COLO829 (cell line): ENCODE results near the gene SLC38A6.
"Not testable (repeated sequence)": the region's sequence is repeated elsewhere in the genome, so short reads cannot be mapped to it uniquely, and the experiment has no call there.

Experiments used
- DNase-seq: peaks from one replicate; pipeline ENCODE4 v3.0.0; 2012; ENCODE audit warnings: low spot score

SLC38A6 gene

DNA sequence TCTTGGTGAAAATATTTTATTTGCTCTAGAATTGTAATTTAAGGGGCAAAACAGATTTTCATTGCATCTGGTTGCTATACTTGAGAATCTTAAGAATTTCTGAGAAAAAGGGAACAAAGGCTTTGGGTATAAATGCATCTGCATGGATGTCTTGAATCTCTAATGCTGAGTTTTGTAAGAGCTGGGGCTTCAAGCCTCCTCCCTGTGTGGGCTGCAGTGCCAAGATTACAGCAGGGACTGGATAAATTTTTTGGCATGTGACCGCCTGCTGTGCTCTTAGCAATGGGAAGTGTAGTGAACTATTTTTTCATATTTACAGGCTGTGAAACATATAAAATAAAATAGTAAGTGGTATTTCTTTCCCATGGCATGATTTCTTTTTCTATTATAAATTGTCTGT is 70.0 kb downstream of the SLC38A6 start:
- DNase-seq = no peak

DNA sequence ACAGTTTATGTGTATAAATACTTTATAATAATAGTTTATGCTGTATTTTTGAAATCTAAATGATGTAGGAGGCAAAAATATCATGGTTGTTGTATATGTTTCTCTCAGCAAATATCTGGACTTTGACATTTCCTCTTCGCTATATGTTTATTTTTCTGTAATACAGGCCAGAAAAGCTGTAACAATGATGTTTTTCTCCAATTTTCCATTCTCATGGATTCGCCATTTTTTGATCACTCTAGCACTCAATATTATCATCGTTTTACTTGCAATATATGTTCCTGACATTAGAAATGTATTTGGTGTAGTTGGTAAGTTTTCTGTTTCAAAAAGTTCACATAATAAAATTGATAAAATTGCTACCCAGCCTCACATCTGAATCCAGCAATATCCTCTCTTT is 70.6 kb downstream of the SLC38A6 start:
- no peak for DNase-seq

DNA sequence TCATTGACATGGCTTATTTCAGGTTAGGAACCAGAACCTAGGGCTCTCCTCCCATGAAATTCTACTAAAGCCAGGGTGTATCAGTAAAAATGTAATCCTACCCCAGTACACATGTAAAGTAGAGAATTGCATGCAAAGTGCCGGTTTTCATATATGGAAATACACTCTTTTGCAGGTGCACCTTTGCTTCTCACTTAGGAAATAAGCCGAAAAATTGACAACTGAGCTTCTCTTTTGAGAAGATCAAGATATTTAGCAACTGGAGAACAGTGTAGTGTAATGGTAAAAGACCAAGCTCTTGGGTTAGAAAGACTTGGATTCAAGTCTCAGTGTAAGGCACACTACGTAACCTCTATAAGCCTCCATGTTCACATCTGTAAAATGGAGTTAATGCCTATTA is 82.4 kb downstream of the SLC38A6 start:
- no peak for DNase-seq

DNA sequence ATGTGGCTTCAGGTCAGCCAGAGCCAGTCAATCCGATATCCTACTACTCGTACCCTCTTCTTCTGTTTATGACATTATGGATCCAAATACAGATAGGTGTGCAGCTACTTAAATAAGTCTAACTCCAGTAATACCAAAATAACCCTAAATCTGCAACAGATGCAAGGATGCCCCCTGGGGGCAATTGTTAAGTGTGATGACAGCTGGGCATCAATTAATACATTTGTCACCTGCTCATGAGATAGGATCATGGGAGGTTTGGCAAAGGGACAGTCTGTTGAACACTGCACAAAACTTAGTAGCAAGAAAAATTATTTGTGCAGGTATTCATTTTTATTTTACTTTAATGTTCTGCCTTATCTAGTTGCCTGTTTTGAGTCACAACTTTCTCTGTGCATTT is 83.2 kb downstream of the SLC38A6 start:
- no peak for DNase-seq

DNA sequence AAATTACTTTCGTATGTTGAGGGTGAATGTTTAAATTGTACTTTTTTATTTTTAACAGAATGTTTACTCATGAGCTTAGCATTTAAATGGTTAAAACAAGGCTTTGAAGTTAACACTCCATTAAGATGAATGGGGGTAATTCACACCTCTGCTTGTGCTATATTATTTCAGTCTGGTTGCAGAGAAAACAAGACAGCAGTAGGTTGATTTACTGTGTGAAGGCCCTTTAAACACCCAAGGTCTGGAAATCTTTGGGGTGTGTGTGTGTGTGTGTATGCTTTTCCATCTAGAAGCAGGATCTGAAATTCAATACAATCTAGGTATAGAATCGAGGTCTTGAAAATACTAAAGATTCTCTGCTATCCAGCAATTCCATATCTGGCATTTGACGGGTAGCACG is 83.8 kb downstream of the SLC38A6 start:
- DNase-seq = no peak

DNA sequence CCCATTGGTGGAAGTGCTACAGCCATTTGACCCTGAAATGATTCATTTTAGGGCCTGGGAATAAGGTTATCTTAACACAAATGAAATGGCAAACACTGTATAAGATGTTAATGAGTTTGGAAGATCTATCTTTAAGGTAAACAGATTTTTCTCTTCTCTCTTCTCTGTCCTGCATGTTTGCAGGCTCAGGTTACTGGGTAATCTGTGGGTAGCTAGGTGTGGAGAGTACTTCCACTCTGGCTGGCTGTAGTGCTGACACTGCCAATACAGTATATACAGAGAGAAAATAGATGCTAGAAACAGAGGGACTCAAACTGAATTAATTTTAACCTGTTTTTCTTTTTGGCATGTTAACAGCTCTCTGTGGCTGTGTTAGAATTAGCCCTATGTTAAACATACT is 84.6 kb downstream of the SLC38A6 start:
- DNase-seq = no peak

DNA sequence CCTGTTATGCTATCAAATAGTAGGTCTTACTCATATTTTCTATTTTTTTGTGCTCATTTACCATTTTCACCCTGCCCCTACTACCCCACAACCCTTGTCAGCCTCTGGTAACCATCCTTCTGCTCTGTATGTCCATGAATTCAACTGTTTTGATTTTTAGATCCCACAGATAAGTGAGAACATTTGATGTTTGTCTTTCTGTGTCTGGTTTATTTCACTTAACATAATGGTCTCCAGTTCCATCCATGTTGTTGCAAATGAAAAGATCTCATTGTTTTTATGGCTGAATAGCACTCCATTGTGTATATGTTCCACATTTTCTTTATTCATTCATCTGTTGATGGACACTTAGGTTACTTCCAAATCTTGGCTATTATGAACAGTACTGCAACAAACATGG is 91.4 kb downstream of the SLC38A6 start:
- DNase-seq = not testable (repeated sequence)

DNA sequence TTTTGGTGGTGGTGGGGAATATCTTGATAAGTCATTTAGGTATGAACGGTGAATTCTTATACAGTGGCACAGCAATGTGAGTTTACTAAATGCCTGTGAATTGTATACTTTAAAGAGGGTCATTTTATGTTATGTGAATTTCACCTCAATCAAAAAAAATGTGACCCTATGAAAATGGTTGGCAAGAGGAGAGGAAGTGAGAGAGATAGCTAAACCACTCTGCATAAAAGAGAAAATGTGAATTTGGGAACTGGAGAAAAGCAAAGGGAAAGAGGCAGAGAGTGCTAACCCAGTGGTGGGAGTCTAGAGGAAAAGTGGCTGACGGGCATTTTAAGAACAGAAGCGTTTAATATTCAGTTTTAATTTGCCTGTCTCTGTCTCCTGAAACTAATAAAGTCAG is 93.8 kb downstream of the SLC38A6 start:
- no peak for DNase-seq

DNA sequence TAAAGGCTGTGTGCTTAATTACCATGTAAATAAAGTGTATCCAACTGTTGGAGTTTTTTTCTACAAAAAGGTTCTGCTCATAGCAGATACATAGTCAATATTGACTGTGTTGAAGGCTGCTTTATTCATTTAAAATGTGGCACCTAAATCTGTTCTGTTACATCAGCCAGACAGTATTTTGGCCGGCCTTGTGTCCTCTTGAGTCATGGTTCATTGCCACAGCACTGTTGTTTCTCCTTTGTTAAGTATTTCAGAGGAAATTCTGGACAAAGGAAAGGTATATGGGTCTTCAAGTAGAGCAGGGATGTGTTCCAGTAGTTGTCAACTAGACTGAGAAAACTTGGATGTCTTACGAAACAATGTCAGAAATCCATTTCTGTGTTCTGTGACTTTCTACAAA is 95.5 kb downstream of the SLC38A6 start:
- no peak for DNase-seq

DNA sequence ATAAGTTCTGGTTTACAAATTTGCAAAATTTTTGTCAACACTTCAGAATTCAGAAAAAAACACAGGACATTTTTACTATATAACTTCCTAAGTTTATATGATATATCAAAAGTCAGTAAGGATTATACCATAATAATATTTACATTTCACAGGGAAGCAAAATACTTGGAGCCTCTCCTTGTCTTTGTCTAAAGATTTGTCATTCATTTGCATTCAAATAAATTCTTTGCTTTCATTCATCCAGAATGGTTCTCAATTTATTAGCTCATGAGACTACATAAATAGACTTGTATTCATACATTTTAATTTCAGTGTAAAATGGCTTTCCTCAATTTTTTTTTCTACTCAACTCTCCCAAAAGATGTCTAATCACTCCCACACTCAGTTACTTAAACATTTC is 96.4 kb downstream of the SLC38A6 start:
- DNase-seq = no peak

DNA sequence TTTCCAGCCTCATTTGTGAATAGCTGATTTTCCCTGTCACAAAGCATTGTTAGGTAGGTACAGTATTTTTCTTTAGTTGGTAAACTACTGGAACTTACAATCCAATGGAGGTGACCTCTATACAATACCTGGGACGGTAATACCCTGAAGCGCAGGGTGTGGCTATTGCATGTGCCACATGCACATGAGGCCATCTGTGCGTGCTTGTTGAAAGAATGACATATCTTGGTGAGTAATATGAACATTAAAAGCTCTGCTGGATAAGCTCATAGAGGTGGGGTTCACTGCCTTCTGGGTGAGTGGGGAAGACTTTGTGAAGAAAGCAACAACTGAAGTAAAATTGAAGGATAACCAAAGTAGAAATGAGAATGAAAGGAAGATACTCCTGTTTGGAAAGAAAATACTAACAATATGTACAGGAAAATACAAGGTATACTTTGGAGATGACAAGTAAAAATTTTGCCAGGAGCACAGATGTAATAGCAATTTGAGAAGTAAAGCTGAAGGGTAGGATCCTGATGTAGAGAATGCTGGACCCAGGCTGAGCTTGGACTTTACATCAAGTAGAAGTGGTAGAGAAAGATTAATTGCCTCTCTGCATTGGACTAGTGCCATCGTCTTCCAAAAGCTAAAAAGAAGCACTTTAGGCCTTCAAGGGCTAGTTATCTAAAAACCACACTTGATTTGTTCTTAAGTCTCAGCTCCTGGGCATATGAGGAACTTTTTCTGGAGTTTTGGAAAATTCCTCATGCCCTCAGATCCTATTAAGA is 97.1 kb downstream of the SLC38A6 start:
- no peak for DNase-seq

DNA sequence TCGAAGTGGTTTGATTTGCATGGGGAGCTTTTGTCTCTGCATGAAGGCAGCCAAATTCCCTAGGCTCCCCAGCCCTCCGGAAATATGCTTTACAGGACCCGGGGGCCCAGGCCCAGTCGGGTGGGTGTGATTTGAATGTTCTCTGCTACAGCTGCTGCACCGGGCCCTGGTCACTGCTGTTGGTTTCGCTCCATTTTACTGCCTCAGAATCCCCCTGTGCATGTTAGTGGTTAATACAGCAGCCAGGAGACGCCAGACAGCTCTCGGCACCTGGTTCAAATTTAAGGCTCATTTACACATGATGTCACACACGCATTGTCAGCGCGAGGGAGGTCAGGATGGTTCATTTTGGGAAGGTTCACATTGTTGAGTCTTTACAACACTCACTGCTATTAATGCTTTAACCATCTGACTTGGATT is 99.6 kb downstream of the SLC38A6 start:
- no peak for DNase-seq

DNA sequence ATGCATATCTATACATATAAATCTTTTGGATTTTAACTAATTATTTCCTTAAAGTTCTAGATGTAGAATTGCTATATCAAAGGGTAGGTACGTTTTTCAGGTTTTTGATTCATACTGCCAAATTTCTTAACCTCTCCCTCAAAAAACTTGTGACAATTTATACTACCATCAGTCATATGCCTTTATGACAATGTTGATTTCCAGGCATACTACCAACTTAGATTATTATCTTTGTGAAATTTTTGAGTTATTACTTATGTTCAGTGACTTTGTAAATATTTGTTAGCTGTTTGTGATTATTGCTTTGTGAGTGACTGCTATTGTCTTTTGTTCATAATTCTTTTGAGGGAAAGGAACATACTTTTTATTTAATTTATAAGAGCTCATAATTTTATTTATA is 107.0 kb downstream of the SLC38A6 start:
- no peak for DNase-seq

DNA sequence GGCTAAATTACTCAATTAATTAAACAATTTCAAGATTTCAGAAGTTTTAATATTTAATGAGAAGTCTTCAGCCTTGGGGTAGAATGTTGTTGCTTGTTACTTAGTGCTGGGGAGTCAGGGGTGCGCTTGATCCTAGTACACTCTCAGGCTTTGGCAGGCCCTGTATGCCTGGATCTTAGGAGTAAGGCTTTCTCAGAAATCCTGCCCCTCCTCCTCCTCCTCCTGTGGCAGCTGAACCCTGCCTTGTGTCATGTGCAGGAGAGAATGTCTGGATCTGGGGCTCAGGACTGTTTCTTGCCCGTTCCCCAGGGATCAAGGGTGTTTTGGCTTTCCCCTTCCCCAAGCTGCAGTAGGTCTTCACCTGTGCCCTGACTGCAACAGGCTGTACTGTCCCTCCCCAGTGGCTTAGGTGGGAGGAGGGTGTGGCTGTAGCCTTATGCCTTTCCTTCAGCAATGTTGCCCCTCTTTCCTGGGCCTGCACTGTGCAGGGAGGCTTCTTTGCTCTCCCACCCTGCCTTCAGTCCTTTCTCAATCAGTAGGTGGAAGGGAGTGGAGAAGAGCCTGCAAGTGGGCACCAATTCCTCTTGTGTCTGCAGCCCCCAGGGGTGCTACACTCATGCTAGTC is 108.2 kb downstream of the SLC38A6 start:
- no peak for DNase-seq

DNA sequence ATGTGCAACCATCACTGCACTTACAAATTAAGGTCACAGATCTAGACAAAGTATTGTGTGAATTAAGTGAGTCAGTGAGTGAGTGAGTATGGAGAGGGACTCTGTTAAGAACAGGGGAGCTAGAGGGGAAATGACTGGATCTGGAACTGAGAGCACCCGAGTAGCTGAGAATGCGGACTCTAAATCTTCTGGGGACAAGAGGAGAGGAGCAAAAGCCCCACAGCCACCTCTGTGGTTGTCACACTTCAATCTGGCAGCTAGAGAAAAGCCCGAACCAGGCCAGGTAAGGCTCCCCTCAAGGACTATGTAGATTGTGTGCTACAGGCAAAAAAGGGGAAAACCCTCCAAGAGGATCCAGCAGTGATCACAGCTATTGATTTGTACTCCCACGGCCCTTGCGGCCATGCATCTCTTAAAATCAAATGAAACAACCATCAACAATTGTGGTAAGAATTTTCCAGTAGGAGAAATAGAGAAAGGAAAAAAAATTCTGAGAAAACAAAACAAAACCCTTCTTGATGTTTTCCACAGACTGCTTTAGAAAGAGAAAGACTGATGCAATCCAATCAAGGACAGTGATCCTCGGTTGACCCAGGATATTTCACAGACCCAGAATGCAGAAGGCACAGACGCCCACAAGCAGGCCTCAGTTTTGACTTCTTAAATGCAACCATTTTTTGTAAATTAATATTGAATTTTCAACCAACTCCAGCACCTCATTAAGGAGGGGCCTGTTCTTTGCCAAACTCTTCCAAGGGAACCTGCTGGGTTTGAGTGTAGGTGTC is 109.6 kb downstream of the SLC38A6 start:
- DNase-seq = no peak

DNA sequence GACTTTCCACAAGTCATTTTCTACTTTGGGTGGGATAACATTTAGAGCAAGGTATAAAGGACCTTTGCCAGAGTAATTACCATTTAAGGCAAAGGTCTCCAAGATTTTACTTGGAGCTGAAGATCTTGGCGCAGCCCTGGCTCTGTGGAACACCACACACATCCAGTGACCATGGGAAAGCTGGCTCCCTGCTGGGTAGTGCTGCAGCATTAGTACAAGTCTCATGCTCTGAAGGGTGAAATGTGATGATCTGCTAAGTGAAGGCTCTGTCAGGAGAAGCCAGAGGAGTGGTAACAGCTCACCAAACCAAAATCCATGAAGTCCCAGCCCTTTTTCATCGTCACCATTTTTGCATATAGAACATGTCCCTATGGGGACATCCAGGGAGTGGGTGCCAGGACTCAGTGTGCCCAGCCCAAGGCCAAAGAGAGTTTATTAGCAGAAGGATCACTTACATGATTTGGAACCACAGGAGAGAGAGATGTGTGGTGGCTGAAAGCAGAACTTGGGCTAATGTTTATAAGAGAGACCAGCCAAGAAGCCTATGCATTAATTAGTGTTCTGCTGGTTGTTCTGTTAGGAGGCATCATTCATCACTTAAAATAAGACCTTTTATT is 110.7 kb downstream of the SLC38A6 start:
- DNase-seq = no peak

DNA sequence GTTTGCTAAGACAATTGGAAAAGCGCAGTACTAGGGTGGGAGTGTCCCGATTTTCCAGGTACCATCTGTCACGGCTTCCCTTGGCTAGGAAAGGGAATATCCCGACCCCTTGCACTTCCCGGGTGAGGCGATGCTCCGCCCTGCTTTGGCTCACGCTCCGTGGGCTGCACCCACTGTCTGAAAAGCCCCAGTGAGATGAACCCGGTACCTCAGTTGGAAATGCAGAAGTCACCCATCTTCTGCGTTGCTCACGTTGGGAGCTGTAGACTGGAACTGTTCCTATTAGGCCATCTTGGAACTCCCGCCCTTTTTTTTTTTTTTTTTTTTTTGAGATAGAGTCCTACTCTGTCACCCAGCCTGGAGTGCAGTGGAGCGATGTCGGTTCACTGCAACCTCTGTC is 117.1 kb downstream of the SLC38A6 start:
- not testable (repeated sequence) for DNase-seq

DNA sequence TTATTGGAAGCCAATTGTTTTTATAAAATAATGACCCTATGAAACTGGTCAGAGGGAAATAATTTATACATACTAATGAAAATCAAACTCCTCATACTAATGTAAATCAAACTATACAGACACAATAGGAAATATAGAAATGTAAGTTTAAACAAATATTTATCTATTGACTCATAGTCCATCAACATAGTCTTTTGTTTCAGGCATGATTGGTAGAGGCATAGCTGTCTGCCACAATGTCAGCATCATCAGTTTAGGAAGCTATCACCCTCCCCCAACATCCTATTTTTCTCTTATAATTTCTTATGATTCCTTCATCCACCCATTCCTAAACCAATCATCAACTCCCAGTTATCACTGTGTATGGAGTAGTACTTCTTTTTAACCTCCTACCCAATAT is 117.7 kb downstream of the SLC38A6 start:
- DNase-seq = no peak

DNA sequence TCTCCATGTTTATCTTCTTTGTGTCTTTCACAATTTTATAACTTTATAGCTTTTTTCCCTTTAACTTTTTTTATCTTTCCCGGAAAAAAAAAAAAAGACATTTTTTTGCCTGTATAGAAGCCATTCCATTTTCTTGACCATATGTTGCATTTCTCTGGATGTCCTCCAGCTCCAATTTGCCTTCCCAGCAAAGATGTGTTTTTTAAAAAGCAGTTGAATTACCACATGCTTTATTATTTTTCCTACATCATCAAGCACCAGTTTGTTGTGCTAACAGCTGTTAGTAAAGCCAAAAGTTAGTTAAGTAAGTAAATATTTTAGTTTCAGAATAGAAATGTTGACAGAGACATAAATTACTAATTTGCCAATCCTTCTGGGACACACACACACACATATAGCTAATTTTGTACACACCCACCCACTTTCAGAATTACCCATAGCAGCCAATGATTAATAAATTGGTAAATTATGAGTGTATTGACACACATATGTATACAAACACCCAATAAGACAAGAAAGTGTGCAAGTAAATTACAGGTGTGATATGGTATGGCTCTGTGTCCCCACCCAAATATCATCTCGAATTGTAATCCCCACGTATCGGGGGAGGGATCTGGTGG is 118.3 kb downstream of the SLC38A6 start:
- DNase-seq = no peak

DNA sequence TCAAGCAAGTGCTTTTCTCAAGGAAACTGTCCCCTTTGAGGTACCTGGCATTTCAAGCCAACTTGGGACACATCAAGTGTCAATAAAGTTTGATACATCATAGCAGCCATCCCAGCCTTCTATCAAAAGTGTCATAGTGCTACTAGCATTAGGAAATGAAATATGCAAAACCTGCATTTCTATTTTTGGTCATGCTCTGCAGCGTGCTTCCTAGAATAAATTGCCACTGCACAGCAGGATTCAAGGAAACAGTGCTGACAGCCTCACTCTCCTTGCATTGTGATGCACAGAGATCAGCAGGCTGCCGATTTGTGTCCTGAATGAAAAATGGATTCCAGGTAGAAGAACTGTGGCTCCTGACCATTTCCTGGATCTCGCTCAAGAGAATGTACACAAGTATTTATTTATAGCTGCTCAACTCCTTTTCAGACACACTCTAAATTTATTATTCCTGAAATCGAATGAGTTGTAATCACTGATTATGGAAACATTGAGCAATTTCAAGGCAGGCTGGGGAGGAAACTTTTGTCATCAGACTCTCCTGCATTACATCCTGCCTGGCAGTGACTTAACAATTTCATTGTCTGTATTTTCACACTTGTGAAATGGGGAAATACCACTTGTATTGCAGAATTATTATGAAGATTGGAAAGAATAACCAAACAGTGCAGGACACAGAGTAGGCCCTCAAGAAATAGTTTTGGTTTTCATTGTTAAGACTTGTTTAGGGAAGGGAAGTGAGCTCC is 120.9 kb downstream of the SLC38A6 start:
- no peak for DNase-seq
